GM18519 (cell line): ENCODE results near the gene SNW1.
A peak's percentile ranks its signal among the peaks of the same experiment; 100 is the strongest.
"Not testable (repeated sequence)": the region's sequence is repeated elsewhere in the genome, so short reads cannot be mapped to it uniquely, and the experiment has no call there.

Source experiments
- ATAC-seq: cut with Tn5 transposase; IDR thresholded peaks from one replicate; pipeline ENCODE4 v1.9.1; 2021; ENCODE audit warnings: mild to moderate bottlenecking, moderate library complexity; ENCODE audit not compliant: unreplicated experiment, low FRiP score

Gene SNW1

GRCh38 chr14:77752799-77753516 lies 8.0 kb downstream of the SNW1 start:
- ATAC-seq, result no peak

- no peak for ATAC-seq
These were observed 8.7 kb downstream of the SNW1 start for GRCh38 chr14:77752266-77752665.

DNA sequence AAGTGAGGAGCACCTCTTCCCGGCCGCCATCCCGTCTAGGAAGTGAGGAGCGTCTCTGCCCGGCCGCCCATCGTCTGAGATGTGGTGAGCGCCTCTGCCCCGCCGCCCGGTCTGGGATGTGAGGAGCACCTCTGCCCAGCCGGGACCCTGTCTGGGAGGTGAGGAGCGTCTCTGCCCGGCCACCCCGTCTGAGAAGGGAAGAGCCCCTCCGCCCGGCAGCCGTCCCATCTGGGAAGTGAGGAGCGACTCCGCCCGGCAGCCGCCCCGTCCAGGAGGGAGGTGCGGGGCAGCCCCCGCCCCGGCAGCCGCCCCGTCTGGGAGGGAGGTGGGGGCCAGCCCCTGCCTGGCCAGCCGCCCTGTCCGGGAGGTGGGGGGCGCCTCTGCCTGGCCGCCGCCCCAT lies 13.5 kb downstream of the SNW1 start:
- ATAC-seq, result not testable (repeated sequence)

DNA sequence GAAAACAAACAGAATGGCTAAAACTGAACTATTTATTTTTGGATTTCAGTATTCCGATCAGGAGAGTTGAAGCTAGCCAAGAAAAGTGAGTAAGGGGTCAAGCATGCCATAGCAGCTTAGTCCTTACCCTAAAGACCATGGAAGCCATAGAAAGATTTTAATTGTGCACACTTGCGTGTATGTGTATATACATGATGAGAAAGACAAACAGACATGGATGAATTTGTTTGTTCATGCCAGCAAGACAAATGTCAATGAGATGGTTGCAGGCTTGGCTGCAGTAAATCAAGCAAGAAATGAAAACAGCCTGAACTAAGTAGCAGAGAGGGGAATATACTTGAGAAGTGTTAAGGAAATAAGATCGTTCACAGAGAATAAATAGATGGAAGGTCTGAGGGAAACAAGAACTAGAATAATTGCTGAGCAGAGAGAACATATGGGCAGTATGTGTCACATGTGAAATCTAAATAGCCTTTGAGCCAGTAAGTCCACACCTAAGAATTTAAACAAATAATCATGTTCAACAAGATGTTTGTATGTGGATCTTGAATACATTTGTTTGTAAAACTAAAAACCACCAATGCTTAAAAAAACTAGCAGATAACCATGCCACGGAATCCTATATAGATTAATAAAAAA lies 14.8 kb downstream of the SNW1 start:
- ATAC-seq, result no peak

- no peak for ATAC-seq
These were observed 19.5 kb downstream of the SNW1 start for GRCh38 chr14:77741438-77741837.

DNA sequence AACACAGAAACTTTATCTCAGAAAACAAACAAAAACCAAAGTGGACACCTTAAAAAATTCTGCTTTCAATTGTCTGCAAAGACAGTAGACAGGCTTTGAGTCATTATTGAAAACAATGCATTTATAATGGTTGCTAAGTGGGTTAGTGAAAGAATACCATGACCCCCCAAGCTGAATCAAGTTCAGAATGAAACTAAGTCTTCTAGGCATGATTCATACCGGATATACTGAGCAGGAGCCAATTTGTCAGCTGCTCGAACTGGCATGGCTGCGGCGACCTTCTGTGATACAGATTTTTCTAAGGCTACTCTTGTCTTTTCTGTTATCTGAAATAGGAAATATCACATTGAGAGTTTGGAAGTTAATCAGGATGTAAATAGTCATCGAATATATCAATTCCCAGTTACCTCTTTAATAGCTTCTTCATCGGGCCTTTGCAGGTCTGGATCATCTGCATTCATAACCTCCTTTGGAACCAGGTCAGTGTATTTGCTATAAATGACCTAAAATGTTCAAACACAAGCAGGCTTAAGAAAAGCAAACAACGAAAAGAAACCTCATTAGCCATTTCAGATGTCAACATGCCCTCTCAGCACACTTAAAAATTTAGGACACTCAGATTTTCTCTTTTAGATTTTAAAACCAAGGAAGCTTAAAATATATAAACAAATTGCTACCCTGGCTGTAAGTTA lies 22.3 kb downstream of the SNW1 start:
- ATAC-seq, result no peak

DNA sequence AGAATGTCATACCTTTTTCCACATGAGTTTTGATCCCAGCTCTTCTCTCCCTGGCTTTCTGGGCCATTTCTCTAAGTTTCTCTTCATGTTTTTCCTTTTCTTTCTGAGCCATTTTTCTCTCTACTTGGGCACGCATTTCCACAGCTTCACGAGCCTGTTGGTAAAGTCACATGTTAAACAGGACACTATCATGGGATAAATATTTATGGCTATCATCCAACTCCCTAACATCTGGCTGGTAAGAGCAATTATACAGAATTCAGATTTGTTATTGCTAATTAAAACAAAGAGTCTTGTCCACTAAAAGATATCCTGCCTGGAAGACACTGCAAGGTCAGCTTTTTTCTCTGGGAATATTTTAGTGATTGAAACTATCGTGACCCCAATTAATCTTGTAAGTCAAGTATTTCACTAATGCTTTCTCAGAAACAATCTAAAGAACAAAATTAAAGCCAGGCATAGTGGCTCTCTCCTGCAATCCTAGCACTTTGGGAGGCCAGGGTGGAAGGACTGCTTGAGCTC lies 29.9 kb downstream of the SNW1 start:
- no peak for ATAC-seq

DNA sequence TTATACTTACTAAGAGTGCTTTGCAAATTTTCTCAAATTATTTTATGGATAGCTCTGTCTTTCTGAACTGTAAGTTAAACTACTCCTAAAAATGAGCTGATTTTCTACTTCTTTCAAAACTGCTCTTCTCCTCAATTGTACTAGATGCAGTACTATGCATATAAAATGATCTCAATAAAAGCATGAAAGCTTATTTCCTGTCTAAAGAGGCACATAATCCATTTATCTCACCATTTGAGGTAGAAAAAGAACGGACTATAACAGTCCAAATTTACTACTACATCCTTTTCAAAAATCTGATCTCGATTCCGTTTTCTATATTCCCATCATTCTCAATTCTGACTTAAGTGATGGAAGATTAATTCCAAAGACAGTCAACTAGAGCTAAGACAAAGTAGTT lies 38.7 kb downstream of the SNW1 start:
- no peak for ATAC-seq

DNA sequence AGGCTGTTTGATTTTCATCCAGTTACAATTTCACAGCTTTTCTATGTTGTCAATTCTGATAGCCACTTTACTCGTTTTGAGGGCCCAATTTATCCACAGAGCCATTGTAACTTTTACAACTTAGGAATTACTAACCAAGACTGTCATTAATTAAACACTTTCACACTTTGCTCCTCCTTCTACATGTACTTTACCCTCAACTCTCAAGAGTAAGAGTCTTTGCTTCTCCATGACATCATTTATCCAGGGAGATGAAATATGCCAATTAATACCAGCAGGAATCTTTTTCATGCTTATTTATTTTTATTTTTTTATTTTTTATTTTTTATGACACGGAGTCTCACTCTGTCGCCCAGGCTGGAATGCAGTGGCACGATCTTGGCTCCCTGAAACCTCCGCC lies 39.5 kb downstream of the SNW1 start:
- no peak for ATAC-seq

GRCh38 chr14:77717608-77718305 lies 43.2 kb downstream of the SNW1 start:
- no peak for ATAC-seq

- ATAC-seq, result no peak
These were observed 46.0 kb downstream of the SNW1 start for GRCh38 chr14:77714926-77715325.

DNA sequence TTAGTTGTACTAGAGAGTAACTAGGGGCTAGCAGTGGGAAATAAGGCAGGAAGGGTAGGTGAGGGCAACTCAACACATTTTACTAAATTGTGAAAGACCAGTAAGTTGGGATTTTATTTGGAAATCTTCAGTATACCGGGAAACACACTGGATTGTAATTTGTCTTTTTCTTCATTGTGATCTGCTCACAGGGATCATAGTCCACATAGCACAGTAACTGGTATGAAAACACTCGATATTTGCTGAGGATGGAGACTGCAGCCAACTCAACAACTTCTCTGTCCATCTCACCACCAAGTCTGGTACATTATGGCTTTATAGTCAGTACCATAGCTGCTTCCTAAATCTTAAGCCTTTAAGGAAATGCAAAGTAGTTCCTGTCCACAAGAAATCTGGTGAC lies 50.6 kb downstream of the SNW1 start:
- no peak for ATAC-seq

- ATAC-seq, result no peak
These were observed 51.5 kb downstream of the SNW1 start for GRCh38 chr14:77709412-77709811.

DNA sequence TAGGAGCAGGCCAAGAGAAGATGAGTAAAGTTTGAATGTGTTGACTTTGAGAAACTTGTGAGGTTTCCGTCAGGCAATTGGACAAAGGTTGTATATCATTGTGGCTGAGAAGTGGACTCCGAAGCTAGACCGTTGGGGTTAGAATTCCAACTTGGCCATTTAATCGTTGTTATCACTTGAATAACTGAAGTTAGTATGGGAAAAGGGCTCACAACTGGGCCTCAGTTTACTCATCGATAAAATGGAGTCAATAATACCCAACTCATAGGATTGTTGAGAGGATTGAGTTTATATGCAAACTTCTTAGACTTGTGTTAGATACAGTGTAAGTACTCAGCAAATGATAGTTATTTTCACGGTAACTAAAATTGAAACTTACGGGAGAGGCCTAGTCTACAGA lies 52.2 kb downstream of the SNW1 start:
- no peak for ATAC-seq

GRCh38 chr14:77707724-77708408 lies 53.1 kb downstream of the SNW1 start, which contains the start of the genes ALKBH1 and SLIRP:
Gene ALKBH1, minus strand, starts transcription at chr14:77708023. Its CDS starts 19 bp downstream, at chr14:77708004.
Gene SLIRP, plus strand, starts transcription at chr14:77708103. Its CDS starts 9 bp downstream, at chr14:77708112.
- peak; percentile 95 for ATAC-seq

DNA sequence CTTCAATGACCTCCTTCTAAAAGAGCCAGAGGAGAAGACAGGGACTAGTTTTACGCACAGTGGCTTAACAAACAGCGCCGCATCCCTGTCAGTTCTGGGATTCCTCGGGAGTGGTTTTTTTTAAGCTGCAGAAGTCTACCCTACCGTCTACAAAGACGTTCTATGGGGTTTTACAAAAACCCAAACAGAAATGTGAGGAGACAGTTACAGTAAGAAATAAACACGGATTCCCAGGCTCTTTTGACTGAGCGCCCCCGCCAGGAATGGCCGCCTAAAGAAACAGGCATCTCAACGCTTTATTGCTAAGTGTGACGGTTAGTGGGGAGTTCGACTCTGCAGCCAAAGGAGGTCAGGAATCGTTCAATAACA lies 53.6 kb downstream of the SNW1 start:
- ATAC-seq, result peak; percentile 6

DNA sequence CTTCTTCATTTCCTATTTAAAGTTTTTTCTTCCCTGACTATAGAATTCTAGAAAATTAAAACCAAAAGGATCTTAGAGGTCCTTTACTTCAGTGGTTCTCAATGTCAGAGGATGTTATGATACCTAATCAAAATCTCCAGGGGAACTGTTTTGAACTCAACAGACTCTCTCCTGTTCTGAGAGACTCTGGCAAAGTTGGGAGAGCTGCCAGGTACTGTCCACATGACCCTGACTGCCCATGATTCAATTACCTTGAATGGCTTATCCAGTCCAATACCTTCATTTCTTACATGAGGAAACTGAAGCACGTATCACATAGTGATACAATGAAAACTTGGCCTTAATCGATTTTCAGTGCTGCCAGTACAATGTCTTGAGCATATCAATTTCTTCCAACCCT lies 69.7 kb downstream of the SNW1 start:
- no peak for ATAC-seq

DNA sequence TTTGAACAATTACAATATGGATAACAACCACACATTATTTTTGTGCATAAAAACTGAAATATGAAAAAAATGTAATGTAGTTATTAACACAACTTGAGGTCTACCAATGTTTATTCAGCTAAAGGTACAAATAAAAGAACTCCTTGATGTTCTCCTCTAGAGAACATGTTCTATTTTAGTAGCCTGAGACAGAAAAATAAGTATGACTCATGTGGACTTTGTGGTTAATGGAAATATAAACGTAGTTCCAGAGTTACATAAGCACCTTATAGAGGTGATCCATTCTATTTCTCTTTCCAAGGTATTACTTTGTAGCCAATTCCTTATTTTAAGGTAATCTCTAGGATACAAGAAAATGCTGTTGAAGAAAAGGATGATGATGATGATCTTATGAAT lies 78.8 kb downstream of the SNW1 start:
- ATAC-seq, result no peak

DNA sequence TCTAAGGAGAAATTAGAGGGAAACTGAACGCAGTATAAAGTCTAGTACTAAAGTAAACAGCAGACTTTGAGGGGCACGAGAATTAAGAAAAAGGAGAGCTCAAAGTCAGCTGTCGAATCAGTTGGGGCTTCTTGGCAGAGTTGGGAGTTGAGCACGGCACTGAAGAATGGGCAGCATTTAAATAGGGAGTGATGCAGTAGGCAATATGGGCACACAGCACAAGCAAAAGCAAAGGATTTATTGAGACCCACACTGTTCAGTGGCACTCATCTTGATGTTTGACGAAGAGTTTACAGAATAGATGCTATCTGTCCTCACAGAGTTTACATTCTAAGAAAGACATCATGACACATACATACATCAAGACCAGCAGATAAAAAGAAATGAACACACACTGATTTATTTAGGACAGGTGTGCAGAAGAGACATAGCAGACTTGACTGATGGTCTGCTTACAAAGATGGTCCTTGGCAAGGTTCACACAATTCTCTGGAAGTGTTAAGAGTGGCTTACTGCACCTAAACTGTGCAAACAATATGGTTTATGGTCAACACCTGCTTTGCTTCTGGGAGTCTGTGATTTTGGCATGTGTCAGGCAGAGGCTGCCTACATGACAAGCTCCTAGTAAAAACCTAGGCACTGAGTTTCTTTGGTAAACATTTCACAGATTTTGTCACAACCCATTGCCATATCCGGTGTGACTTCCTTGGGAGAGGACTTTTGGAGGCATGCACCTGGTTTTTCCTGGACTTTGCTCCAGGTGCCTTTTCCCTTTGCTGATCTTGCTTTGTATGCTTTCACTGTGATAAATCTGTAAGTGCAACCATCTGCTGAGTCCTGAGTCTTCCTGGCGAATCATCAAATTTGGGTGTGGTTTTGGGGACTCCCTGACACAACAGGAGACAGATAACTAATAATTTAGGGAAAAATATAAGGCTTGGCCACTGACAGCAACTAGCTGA lies 79.5 kb downstream of the SNW1 start:
- no peak for ATAC-seq
